ENCODE data around the gene PSD4. TPM values are rescaled to one million over a fixed set of nuclear protein-coding genes. Genes with fewer than 3 reads are reported as not detected.
A peak's percentile ranks its signal among the peaks of the same experiment; 100 is the strongest.

Gene PSD4
- total RNA-seq, 2 experiments from 2014 or later, result 394 to 404 TPM

DNA sequence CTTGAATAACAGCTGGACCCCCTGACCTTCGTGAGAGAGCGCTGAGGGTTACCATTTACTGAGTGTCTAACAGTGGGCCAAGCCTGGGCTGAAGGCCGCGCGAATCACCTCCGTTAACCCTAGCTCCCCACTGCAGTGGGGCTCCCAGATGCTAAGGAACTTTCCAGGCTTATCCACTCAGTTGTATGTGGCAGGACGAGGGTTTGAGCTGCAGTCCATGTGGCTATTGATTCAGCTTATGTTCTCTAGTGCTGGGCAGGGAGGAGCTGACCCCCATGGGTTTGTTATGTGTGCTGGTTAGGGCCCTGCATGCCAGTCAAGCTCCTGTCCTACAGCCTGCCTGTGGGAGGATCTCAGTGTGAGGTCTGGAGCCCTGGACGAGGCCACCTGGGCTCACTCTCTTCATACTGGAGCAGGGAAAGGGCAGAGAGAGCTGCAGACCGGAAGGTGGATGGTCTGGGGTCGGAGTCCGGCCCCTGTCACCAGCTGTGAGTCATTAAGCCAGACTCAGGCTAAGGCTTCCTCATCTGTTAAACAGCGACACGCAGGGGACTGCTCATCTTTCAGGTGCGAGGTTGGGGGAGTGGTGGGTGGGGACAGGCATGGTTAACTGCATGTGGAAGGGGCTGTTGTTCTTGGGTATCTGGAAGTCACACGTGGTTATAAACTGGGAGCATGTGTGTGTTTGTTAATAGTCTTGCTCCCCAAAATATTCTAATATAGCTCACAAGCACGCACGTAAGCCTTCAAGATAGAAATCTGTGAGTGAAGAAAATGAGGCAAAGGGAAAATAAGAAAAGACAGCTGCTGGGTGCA lies 6.6 kb downstream of the PSD4 start:
- peak overlapping the region; percentile 83 for H3K4me3 Mint-ChIP-seq
- CTCF ChIA-PET, result interaction anchor here (0.8 to 13.5 kb wide), 18 partner anchors 10 to 210 kb away, joined by 3 to 370 read pairs (median 6); no protein-coding TSS in a partner anchor
- no peaks in the 10 kb centered on the region for H3K9me3 Mint-ChIP-seq (ENCODE audit: insufficient read depth)
- H3K4me1 Mint-ChIP-seq (ENCODE audit: low read depth), result peaks cover 86% of the 10 kb centered on the region
- DNase-seq (no peak), ATAC-seq (no peak)
- POLR2A ChIA-PET, result interaction anchor here (1.0 to 2.2 kb wide), 7 partner anchors 13 to 82 kb away, joined by 3 to 11 read pairs (median 5); no protein-coding TSS in a partner anchor
- H3K27me3 Mint-ChIP-seq (ENCODE audit: low read depth), result no peaks in the 10 kb centered on the region
- peaks cover 91% of the 10 kb centered on the region for H3K36me3 Mint-ChIP-seq (ENCODE audit: low read depth)
- H3K27ac Mint-ChIP-seq, result peak overlapping the region; percentile 83

DNA sequence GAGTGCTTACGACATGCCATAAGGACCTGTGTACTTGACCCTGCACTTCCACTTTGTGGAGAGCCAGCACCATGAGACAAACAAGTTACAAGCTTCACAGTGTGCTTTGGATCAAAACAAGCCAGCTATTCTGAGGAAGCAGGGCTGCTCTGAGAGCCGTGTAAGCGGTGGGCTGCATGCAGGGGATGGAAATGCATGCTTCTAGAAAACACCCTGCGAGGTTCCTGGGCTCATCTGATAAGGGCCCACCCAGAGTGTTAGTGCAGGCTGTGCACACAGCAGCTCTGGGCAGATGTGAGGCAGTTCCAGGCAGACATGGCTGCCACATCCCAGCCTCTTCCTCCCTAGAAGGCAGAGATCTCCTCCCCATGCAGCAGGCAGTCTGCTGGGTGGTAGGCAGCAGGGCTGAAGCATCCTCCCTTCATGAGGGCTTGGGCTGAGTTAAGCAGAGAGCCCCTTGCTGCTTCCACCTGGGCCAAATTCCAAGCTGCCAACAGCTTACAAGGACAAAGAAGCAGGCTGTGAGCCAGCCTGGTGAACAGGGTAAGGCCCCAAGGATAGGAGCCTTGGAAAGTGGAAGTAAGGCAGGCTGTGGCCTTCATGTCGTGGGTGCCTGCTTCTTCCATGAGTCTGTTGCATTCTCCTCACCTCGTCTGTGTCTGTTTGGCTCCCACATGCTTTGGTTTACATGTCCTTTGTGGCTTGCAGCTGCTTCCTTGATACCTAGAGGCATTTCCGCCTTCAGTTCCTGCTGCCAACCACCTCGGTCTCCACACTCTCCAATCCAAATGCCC lies 7.7 kb downstream of the PSD4 start:
- H3K27ac Mint-ChIP-seq, result peak overlapping the region; percentile 83
- peak overlapping the region; percentile 83 for H3K4me3 Mint-ChIP-seq
- POLR2A ChIA-PET, result interaction anchor here (1.0 to 2.2 kb wide), 6 partner anchors 14 to 84 kb away, joined by 3 to 11 read pairs (median 4); no protein-coding TSS in a partner anchor
- H3K36me3 Mint-ChIP-seq (ENCODE audit: low read depth), result peaks cover 94% of the 10 kb centered on the region
- peaks cover 93% of the 10 kb centered on the region for H3K4me1 Mint-ChIP-seq (ENCODE audit: low read depth)
- no peaks in the 10 kb centered on the region for H3K9me3 Mint-ChIP-seq (ENCODE audit: insufficient read depth)
- no peaks in the 10 kb centered on the region for H3K27me3 Mint-ChIP-seq (ENCODE audit: low read depth)
- ATAC-seq (peak; percentile 43), DNase-seq (peak; percentile 56)
- CTCF ChIA-PET, result interaction anchor here (0.8 to 13.5 kb wide), 15 partner anchors 11 to 209 kb away, joined by 3 to 370 read pairs (median 7); no protein-coding TSS in a partner anchor

DNA sequence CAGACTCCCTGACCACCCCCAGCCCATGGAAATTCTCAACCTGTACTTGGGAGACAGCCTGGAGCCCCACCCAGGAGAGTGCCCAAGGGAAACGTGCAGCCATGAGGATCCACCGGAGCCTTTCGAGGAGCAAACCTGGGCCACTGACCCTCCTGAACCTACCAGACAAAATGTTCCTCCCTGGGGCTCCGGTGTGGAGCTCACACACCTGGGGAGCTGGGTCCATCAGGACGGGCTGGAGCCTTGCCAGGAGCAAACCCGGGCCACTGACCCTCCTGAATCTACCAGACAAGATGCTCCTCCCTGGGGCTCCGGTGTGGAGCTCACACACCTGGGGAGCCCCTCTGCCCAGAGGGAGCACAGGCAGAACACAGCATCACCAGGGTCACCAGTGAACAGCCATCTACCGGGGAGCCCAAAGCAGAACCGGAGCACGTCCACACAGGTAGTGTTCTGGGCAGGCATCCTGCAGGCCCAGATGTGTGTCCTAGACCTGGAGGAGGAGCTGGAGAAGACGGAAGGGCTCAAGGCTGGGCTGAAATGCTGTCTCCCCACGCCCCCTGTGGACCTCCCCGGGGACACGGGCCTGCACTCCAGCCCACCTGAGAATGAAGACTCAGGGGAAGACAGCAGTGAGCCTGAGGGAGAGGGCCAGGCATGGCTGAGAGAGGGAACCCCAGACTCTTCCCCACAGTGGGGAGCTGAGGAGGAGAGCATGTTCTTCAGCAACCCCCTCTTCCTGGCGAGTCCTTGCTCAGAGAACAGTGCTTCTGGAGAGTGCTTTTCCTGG lies 8.9 kb downstream of the PSD4 start:
- CTCF ChIA-PET, result interaction anchor here (1.5 to 13.5 kb wide), 5 partner anchors 16 to 102 kb away, joined by 4 to 370 read pairs (median 6); no protein-coding TSS in a partner anchor
- H3K4me1 Mint-ChIP-seq (ENCODE audit: low read depth), result peaks cover 90% of the 10 kb centered on the region
- no peak for ATAC-seq
- no peaks in the 10 kb centered on the region for H3K27me3 Mint-ChIP-seq (ENCODE audit: low read depth)
- no peak overlapping the region for H3K27ac Mint-ChIP-seq
- H3K4me3 Mint-ChIP-seq, result peak overlapping the region; percentile 15
- POLR2A ChIA-PET, result interaction anchor here (0.6 to 2.1 kb wide), 6 partner anchors 8 to 50 kb away, joined by 3 to 8 read pairs (median 3); no protein-coding TSS in a partner anchor
- no peak for DNase-seq
- peaks cover 87% of the 10 kb centered on the region for H3K36me3 Mint-ChIP-seq (ENCODE audit: low read depth)
- H3K9me3 Mint-ChIP-seq (ENCODE audit: insufficient read depth), result no peaks in the 10 kb centered on the region

DNA sequence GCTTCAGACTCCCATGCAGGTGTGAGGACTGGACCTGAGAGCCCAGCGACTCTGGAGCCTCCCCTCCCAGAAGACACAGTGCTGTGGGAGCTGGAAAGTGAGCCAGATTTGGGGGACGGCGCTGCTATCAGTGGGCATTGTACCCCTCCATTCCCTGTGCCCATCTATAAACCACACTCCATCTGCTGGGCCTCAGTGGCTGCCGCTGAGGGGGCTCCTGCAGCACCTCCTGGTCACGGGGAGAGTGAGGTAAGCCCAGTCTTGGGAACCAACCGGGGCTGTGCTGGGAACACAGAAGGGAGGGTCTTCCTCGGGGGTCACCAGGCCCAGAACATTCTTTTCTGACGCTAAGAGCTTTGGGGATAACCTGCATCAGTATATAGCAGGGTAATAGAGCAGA lies 9.5 kb downstream of the PSD4 start:
- Mint-ChIP-seq H3K4me1 (ENCODE audit: low read depth) (peaks cover 89% of the 10 kb centered on the region), H3K27ac (no peak overlapping the region), H3K4me3 (no peak overlapping the region), H3K27me3 (ENCODE audit: low read depth) (no peaks in the 10 kb centered on the region), H3K9me3 (ENCODE audit: insufficient read depth) (no peaks in the 10 kb centered on the region), H3K36me3 (ENCODE audit: low read depth) (peaks cover 86% of the 10 kb centered on the region)
- DNase-seq (no peak), ATAC-seq (no peak)
- ChIA-PET CTCF (interaction anchor here (0.8 to 13.5 kb wide), 5 partner anchors 9 to 103 kb away, joined by 4 to 370 read pairs (median 6); no protein-coding TSS in a partner anchor), POLR2A (interaction anchor here (0.7 to 2.1 kb wide), 5 partner anchors 8 to 50 kb away, joined by 3 to 8 read pairs (median 3); no protein-coding TSS in a partner anchor)

DNA sequence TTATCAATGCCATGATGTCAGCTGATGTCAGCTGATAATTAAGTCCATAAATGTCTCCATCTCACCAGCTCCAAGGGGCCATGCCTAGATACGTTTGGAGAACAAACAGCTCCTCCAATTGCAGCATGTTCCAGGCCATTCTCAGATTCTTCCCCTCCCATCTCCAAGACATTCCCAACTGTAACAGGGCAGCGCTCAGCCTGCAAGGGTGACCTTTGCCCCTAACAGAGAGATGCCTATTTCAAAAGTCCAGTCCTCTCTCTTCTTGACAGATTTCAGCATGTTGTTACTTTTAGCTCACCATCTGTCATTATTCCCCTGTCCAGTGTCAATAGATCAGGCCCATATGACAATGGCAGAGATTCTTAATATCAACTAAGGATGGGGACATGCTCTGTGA lies 9.9 kb downstream of the PSD4 start:
- DNase-seq (no peak), ATAC-seq (no peak)
- Mint-ChIP-seq H3K27ac (no peak overlapping the region), H3K4me3 (no peak overlapping the region), H3K4me1 (ENCODE audit: low read depth) (peaks cover 85% of the 10 kb centered on the region), H3K27me3 (ENCODE audit: low read depth) (no peaks in the 10 kb centered on the region), H3K9me3 (ENCODE audit: insufficient read depth) (no peaks in the 10 kb centered on the region), H3K36me3 (ENCODE audit: low read depth) (peaks cover 82% of the 10 kb centered on the region)
- POLR2A ChIA-PET, result interaction anchor here (0.7 to 2.1 kb wide), 3 partner anchors 9 to 11 kb away, joined by 3 to 8 read pairs (median 4); no protein-coding TSS in a partner anchor
- CTCF ChIA-PET, result interaction anchor here (0.8 to 13.5 kb wide), 5 partner anchors 9 to 103 kb away, joined by 4 to 370 read pairs (median 6); no protein-coding TSS in a partner anchor

DNA sequence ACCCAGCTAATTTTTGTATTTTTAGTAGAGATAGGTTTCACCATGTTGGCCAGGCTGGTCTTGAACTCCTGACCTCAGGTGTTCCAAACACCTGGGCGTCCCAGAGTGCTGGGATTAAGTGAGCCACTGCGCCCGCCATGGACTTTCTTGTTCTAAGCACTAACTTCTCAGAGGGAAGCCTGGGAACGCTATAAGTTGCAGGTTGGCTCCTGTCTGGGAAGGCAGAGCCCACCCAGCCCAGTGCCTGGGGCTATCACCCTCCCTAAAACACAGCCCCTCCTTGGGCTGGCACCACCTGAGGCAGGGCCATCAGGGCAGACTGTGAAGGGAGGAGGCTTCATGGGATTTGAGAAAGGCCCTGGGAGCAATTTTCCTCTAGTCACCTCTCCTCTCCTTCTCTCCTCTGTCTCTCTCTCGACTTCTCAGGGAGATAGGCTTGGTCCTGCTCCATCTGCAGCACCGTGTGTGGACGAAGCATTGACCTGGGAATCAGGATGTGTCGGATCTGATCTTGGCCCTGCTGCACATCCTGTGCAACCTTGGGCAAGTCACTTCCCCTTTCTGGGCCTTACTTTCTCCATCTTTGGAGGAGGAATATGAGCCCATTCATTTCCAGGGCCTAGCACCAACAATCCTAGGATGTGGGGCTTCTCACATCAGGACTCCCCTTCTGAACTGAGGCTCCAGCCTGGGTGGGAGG lies 10.9 kb downstream of the PSD4 start:
- ATAC-seq (no peak), DNase-seq (no peak)
- POLR2A ChIA-PET, result interaction anchor here (2.1 kb wide), 1 partner anchor 10 kb away, joined by 8 read pairs; no protein-coding TSS in a partner anchor
- Mint-ChIP-seq H3K9me3 (ENCODE audit: insufficient read depth) (no peaks in the 10 kb centered on the region), H3K27ac (peak overlapping the region; percentile 75), H3K4me3 (no peak overlapping the region), H3K4me1 (ENCODE audit: low read depth) (peaks cover 82% of the 10 kb centered on the region), H3K36me3 (ENCODE audit: low read depth) (peaks cover 79% of the 10 kb centered on the region), H3K27me3 (ENCODE audit: low read depth) (no peaks in the 10 kb centered on the region)
- CTCF ChIA-PET, result interaction anchor here (1.8 to 13.5 kb wide), 3 partner anchors 20 to 104 kb away, joined by 6 to 370 read pairs (median 6); no protein-coding TSS in a partner anchor

DNA sequence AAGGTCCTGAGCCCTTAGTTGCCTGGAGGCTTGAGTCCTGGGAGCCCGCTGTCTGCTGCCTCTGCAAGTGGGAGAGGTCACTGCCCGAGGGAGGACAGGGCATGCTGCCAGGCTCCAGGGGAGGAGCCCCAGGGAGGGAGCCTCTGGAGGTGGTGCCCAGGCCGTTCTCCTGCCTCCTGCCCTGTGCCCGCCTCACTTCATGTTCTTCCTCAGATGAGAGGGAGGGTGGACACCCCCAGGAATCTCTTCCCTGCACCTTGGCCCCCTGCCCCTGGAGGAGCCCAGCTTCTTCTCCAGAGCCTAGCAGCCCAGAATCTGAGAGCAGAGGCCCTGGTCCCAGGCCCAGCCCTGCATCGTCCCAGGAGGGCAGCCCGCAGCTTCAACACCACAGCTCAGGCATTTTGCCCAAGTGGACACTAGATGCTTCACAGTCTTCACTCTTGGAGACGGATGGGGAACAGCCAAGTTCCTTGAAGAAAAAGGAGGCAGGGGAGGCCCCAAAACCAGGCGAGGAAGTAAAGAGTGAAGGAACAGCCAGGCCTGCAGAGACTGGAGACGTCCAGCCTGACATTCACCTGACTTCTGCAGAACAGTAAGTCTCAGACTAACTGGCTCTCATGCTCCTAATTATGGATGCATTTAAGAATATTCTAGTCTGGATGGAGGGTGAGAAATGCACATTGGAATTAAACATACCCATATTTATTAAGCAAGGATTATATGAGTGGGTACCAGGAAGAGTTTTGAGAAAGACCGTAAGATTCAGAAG lies 12.1 kb downstream of the PSD4 start:
- no peak for DNase-seq
- Mint-ChIP-seq H3K27ac (peak overlapping the region; percentile 26), H3K9me3 (ENCODE audit: insufficient read depth) (no peaks in the 10 kb centered on the region), H3K4me1 (ENCODE audit: low read depth) (peaks cover 79% of the 10 kb centered on the region), H3K36me3 (ENCODE audit: low read depth) (peaks cover 79% of the 10 kb centered on the region), H3K4me3 (peak overlapping the region; percentile 2), H3K27me3 (ENCODE audit: low read depth) (no peaks in the 10 kb centered on the region)
- no peak for ATAC-seq
- ChIA-PET POLR2A (interaction anchor here (1.0 kb wide), 1 partner anchor 14 kb away, joined by 3 read pairs; no protein-coding TSS in a partner anchor), CTCF (no interaction called here)

DNA sequence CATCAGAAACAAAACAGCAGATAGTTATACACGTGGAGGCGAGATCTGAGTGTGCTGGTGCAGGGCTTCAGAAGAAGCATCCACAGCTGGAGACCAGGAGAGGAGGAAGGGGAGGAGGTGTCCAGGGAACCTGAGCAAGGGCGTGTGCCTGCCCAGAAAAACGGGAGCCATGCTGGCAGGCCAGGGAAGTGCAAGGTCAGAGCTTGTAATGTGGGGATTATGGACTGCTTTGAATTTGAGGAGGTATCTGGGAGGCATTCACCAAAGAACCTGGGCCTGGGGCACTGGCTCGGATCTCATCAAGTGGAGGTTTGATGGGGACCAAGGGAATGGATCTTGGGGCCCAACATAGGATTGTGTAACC lies 12.6 kb downstream of the PSD4 start:
- POLR2A ChIA-PET, result interaction anchor here (1.0 kb wide), 1 partner anchor 13 kb away, joined by 3 read pairs; no protein-coding TSS in a partner anchor
- DNase-seq (no peak), ATAC-seq (no peak)
- CTCF ChIA-PET, result interaction anchor here (20.6 kb wide), 1 partner anchor 47 kb away, joined by 325 read pairs; no protein-coding TSS in a partner anchor
- H3K4me3 Mint-ChIP-seq, result no peak overlapping the region
- H3K27me3 Mint-ChIP-seq (ENCODE audit: low read depth), result no peaks in the 10 kb centered on the region
- peaks cover 79% of the 10 kb centered on the region for H3K36me3 Mint-ChIP-seq (ENCODE audit: low read depth)
- peak overlapping the region; percentile 26 for H3K27ac Mint-ChIP-seq
- H3K4me1 Mint-ChIP-seq (ENCODE audit: low read depth), result peaks cover 76% of the 10 kb centered on the region
- no peaks in the 10 kb centered on the region for H3K9me3 Mint-ChIP-seq (ENCODE audit: insufficient read depth)

DNA sequence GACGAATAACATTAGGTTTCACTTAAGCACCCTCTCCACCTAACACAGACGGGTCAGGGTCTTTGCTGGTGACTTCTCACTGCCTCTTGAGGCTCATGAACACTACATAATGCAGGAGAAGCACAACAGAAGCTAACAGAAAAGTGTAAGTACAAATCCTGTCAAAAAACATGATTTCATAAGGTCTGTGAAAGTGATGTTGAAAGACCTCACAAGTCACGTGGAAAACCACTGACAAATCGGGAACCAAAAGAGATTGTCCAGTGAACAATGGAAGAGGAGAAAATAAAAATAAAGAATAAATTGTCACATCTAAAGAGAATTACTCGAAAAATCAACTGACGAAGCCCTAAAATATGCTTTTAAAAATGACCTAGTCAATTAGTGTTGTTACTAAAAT lies 14.0 kb downstream of the PSD4 start:
- POLR2A ChIA-PET, result no interaction called here
- H3K36me3 Mint-ChIP-seq (ENCODE audit: low read depth), result peaks cover 72% of the 10 kb centered on the region
- no peaks in the 10 kb centered on the region for H3K9me3 Mint-ChIP-seq (ENCODE audit: insufficient read depth)
- no peak for DNase-seq
- no peak overlapping the region for H3K27ac Mint-ChIP-seq
- ATAC-seq, result no peak
- peaks cover 66% of the 10 kb centered on the region for H3K4me1 Mint-ChIP-seq (ENCODE audit: low read depth)
- CTCF ChIA-PET, result interaction anchor here (20.6 kb wide), 1 partner anchor 48 kb away, joined by 325 read pairs; no protein-coding TSS in a partner anchor
- H3K4me3 Mint-ChIP-seq, result no peak overlapping the region
- no peaks in the 10 kb centered on the region for H3K27me3 Mint-ChIP-seq (ENCODE audit: low read depth)

DNA sequence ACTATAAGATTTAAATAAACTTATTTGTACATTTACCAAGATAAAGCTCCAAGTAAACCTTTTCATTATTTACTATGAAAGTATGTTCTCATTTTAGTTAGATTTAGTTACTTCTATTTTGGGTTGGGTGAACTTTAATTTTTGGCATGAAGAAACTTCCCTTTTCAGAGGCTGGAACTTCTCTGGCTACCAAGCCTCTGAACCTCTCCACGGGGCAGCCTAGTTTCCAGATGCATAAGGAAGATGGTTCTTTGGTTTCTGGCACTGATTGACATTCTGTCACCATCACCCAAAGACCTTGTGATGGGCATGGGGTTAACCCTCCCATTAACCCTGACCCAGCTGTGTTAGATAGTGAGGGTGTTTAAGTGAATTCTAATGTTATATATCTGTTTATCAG lies 17.1 kb downstream of the PSD4 start:
- peaks cover 69% of the 10 kb centered on the region for H3K4me1 Mint-ChIP-seq (ENCODE audit: low read depth)
- no peak for DNase-seq
- POLR2A ChIA-PET, result interaction anchor here (1.2 kb wide), 1 partner anchor 9 kb away, joined by 3 read pairs; no protein-coding TSS in a partner anchor
- H3K36me3 Mint-ChIP-seq (ENCODE audit: low read depth), result peaks cover 77% of the 10 kb centered on the region
- CTCF ChIA-PET, result interaction anchor here (1.2 to 20.6 kb wide), 5 partner anchors 11 to 115 kb away, joined by 4 to 325 read pairs (median 4); no protein-coding TSS in a partner anchor
- H3K27ac Mint-ChIP-seq, result no peak overlapping the region
- no peak overlapping the region for H3K4me3 Mint-ChIP-seq
- H3K9me3 Mint-ChIP-seq (ENCODE audit: insufficient read depth), result no peaks in the 10 kb centered on the region
- H3K27me3 Mint-ChIP-seq (ENCODE audit: low read depth), result no peaks in the 10 kb centered on the region
- ATAC-seq, result no peak
